T-helper 22 cell (primary cell): ENCODE data around the gene C11orf24.
A peak's percentile ranks its signal among the peaks of the same experiment; 100 is the strongest.
"Not testable (repeated sequence)": the region's sequence is repeated elsewhere in the genome, so short reads cannot be mapped to it uniquely, and the experiment has no call there.

Experiments
- DNase-seq: peaks from one replicate; pipeline ENCODE4 v3.0.0-alpha.2; 2020; ENCODE audit warnings: low read depth

Gene C11orf24

DNA sequence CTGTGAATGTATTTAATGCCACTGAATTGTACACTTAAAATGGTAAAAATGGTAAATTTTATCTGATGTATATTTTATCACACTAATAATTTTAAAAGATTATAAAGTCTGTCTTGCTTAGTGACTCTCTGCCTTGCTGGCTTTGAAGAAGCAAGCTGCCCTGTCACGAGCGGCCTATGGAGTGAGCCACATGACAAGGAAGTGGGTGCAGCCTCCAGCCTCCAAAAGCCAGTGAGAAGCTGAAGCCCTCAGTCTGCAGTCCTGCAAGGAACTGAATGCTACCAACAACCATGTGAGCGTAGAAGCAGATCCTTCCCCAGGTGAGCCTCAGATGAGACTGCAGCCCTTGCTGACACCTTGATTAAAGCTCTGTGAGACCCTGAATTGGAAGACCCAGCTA lies 20.0 kb downstream of the C11orf24 start:
- DNase-seq, result no peak

DNA sequence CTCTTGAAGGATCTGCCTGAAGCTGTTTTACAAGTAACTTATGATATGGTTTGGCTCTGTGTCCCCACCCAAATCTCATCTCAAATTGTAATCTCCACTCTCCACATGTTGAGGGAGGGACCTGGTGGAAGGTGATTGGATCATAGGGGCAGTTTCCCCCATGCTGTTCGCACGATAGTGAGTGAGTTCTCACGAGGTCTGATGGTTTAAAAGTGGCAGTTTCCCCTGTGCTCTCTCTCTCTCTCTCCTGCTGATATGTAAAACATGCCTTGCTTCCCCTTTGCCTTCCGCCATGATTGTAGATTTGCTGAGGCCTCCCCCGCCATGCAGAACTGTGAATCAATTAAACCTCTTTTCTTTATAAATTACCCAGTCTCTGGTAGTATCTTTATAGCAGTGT lies 26.9 kb downstream of the C11orf24 start:
- not testable (repeated sequence) for DNase-seq

DNA sequence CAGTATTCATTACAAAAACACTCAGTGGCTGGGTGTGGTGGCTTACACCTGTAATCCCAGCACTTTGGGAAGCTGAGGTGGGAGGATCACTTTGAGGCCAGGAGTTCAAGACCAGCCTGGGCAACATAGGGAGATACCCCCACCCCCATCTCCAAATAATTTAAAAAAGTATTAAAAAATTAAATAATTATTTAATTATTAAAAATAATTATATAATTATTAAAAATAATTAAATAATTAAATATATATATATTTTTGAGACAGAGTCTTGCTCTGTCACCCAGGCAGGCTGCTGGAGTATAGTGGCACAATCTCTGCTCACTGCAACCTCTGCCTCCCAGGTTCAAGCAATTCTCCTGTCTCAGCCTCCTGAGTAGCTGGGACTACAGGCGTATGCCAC lies 27.9 kb downstream of the C11orf24 start:
- not testable (repeated sequence) for DNase-seq

DNA sequence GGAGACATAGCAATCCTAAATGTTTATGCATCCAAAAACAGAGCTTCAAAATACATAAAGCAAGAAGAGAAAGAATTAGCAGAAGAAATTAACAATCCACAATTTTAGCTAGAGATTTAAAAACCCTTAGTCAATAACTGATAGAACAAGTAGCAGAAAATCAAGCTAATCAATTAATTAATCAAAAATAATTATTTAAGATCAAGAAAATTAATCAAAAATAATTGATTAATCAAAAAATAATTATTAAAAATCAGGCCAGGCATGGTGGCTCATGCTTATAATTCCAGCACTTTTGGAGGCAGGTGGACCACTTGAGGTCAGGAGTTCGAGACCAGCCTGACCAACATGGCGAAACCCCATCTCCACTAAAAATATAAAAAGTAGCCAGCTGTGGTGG lies 29.2 kb downstream of the C11orf24 start:
- DNase-seq, result no peak

DNA sequence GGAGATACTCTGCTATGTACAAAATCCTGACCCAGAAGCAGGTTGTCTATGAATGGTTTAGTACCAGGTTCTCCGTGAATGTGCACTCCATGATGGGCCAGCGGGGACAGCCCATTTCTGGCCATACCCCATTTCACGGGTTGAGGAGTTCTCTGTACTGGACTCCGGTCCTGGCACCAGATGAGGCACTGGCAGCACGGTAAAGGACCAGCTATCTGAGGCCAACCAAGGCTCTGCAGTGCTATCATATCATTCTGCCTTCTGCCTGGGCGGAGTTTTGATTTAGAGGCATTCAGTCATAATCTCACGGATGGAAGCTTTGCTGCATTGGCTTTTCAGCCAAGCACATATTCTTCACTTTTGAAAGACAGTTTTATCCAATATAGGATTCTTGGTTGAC lies 40.2 kb downstream of the C11orf24 start:
- DNase-seq, result no peak

DNA sequence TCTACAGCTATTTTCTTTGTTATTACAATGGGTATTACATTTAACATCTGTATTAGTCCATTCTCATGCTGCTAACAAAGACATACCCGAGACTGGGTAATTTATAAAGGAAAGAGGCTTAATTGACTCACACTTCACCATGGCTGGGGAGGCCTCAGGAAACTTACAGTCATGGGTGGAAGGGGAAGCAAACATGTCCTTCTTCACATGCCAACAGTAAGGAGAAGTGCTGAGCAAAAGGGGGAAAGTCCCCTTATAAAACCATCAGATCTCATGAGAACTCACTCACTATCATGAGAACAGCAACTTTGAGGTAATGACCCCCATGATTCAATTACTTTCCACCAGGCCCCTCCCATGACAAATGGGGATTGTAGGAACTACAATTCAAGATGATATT lies 42.2 kb downstream of the C11orf24 start:
- no peak for DNase-seq

DNA sequence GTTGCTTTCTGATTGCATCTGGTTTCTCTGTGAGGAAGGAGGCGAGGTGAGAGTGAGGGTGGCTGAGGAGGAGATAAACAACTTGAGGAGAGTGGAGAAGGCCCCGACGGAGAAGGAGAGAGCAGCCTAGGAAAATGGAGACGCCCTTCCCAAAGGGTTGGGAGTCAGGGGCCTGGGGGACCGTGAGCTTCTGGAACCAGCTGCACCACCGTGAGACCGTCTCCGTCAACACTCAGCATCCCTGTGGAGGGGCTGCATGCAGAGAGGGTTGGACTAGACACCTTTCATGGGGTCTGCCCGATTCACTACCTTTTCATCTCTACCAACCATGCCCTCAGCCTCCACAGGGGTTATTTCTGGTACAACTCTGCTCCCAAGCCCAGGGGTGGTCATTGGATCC lies 45.4 kb downstream of the C11orf24 start:
- DNase-seq, result no peak

DNA sequence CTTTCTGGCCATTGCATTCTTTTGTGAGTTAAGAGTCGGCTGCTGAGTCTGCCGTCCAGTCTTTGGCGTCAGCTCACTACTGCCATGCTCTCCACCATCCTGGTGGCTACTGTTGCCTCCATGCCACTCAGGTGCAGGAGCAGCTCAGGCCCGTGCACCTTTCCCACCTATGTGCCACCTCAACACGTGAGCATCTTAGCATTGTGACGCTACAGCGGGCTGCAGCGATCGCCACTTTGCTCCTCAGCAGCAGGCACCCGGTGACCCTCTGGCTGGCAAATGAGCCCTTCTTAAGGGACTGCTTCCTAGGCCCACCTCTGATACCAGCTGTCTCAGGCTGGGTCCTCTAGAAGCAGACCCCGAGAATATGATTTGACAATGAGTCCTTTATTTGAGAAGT lies 47.2 kb downstream of the C11orf24 start:
- DNase-seq, result no peak

DNA sequence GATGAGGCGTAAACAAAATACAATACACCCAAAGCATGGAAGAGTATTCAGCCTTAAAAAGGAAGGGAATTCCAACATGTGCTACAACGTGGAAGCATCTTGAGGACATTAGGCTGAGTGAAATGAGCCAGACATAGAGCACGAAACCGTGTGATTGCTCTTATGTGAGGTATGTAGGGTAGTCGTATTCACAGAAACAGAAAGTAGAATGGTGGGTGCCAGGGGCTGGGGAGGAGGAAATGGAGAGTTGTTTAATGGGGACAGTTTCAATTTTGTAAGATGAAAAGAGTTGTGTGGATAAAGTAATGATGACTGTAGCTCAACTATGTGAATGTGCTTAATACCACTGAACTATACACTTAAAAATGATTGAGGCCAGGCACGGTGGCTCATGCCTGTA lies 48.5 kb downstream of the C11orf24 start:
- no peak for DNase-seq

DNA sequence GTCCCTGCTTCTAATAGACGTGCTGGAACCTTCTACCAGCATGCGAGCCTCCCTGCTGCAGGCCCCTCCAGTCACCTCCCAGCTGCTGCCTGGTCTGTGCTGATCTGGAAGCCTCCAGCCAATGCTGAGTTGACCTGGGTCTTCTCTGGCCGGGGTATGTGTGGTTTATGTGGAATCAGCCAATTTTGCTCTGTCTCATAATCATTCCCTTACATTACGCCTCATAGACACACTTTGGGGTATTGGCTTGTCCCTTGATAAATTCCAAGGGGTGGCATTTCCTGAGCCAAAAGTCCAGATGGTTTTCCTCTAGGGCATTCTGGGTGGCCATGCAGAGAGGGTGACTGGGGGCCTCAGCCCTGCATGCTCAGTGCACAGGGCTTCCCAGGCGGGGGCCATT lies 50.4 kb downstream of the C11orf24 start:
- DNase-seq, result no peak

DNA sequence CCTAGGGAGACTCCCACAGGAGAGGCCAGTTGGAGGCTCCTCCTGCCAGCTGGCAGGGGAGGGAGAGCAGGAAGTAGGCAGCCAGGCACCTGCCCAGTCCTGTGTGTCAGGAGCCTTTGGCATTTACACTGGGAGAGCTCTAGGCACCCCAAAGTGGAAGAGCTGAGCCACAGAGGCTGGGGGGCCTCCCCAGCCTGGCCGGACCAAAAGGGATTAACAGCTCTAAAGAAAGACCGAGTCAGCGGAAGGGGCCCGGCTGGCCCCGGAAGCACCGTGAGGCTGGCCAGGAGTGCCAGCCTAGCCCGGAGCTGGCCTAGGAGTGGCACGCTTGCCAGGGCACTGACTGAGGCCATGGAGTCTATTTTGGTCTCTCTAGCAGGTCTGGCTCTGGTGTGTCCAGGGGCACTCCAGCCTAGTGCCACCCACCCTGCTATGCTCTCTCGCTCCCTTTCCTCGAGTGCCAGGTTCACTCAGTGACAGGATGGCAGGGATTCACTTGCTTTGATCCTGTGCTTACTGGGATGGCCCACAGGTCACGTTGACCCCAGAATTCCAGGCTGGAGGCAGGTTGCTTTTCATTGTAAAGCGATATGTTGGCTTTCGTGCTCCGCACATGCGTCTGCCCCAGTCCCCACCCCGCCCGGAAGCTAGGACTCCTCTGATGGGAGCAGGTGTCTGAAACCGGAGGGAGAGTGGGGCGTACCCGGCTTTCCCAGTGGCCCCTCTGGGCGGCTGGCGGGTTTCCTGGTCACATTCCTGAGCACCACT lies 55.4 kb downstream of the C11orf24 start:
- no peak for DNase-seq

DNA sequence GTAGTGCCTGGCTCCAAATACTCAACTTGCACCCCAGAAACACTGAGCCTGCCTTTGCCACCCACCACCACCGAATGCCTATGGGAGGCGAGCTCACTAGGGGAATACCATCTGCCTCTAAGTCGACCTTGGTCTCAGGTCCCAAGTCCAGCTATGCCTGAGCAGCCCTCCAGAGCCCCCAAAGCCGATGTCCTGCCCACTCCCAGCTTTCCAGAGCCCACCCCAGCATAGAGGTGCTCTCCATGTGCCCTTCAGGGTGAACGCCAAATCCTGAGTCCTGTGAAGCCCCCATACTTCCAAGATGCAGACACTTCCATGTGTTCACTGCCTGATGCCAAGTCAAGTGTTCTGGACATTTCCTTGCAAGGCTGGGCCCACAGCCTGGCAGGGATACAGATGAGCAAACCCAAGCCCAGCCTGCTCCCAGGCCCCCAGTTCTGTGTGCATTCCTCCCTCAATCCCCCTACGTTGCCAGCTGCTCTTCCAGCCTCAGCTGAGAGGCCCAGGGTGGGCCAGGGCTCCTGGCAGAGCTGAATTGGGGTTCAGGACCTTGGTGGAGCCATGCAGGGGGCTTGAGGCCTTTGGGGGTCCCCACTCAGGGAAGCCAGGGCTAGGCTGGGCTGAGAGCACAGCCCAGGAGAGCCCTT lies 56.1 kb downstream of the C11orf24 start:
- DNase-seq, result no peak

DNA sequence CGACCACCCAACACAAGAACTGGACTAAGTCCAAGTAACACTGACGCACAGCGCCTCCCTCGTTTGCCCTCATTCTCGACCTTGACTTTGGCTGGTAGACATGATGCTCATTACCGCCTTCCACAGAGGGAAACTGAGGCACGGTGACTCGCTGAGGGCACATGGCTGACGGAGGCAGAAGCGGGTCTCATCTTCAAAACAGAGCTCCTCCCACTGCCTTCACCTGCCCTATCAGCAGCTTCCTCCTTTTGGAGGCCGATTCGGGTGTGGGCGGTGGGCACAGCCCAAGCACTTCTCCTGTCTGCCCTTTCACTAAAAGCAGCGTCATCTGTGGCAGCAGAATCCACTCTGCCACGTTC lies 56.7 kb downstream of the C11orf24 start:
- DNase-seq, result no peak

DNA sequence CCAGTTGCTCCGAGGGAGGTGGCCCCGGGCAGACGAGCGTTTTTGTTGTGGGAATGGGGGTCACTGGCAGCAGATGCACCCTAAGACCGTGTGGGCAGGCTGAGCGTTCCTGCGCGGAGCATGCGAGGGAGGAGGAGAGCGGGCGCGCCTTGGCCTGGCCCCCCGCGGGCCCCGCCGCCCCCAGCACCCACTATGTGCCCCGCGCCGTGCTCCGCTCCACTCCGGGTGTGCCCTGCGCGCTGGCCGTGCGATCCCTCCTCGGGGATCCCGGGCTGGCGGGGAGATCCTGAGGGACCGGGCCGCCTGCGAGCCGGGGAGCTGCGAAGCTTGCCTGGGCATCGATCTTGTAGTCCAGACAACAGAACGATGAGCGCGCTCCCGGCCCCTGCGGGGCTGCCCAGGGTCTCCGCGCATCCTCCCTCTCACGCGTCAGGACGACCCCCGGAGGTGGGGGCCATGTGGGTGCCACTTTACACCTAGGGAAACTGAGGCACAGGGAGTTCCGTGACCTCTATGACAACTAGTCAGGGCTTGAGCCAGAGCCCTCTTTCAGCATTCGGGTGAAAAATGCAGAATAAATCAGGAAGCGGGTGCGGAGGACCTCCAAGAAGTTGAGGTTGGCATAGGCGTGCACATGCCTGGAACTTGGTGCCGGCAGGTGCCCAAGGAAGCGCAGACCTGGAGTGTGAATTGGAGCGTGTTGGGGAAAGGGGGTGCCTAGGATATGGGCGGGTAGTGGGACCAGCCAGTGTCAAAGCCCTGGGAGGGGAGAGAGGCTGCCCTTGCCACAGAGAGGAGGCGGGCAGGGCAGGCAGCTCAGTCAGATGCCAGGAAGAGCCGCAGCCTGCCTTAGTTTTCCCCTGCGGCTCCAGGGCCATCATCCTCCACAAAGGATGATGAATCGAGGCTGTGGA lies 57.3 kb downstream of the C11orf24 start:
- DNase-seq, result no peak

DNA sequence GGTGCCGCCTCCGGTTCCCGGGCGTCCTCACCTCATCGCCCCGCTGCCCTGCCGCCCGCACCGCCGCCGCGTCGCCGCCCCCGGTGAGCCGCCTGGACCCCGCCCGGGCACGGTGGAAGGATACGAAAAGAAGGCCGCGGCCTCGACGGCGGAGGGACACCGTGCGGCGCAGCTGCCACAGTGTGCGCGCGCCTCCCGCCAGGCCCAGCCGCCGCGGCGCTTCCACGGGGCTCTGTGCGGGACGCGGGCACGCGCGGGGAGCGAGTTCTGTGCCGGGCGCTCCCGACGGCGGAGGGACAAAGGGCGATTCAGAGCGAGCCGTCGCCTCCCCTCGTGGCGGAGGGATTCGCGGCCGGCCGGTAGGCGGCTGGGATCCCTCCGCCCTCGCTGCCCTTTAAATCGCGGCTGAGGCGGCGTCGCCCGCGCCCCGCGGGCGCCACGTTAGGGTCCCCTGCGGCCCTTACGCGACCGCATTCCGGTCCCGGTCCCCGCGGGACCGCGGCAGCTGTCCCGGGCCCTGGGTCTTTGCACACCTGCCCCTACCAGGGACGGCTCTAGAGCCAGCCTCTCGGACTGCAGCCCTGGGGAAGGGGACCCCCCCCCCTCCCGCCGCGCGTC lies 58.1 kb downstream of the C11orf24 start:
- peak; percentile 73 for DNase-seq

DNA sequence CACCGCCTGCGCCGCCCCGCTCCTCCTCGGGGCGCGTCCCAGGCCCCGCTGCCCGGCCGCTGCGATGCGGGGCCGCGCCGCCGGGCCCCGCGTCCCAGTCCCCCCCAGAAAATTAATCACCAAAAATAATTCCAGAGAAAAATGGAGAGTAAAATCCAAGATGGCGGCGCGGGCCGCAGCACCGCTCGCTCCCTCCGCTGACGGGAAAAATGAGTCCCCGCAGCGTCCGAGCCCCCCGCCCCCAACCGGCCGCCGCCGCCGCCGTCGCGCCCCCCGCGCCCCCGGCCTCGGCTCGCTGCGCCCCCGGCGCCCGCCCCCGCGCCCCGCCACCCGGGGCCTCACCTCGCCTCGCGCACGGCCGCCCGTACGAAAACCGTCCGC lies 58.6 kb downstream of the C11orf24 start, which contains the start of gene KMT5B:
Gene KMT5B (minus strand): TSS at position 162 of the 381 bp plus-strand sequence. CDS start 23,220 bp downstream, outside the sequence.
- DNase-seq, result no peak

DNA sequence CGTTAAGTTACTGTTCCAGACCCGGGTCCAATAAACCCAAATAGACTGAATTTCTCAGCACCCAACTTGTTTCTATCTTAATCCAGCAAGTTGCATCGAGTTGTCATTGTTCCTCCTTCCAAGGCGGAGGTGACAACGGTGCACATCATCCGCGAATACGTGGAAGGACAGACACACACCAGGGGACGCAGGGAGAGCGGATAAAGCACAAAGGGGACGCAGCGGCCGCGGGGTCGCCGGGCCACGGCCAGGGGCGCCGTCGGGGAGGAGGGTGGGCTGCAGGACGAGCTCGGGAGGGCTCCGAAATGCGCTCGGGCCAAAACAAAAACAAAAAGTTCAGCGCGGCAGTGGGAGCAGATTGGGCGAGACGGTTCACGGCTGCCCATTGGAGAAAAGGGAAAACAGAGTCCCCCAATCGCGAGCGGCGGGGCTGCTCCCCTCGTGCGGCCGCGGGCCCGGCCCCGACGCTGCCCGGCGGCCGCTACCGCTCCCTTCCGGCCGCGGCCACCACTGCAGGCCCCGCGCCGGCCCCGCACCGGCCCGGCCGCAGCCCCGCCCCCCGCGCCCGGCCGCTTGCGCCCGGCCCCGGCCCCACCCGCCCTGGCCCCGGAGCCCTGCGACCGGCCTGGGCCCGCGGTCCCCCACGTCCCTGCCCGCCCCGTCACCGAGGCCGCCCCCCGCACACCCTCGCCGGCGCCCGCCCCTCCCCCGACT lies 59.2 kb downstream of the C11orf24 start:
- DNase-seq, result peak; percentile 50

DNA sequence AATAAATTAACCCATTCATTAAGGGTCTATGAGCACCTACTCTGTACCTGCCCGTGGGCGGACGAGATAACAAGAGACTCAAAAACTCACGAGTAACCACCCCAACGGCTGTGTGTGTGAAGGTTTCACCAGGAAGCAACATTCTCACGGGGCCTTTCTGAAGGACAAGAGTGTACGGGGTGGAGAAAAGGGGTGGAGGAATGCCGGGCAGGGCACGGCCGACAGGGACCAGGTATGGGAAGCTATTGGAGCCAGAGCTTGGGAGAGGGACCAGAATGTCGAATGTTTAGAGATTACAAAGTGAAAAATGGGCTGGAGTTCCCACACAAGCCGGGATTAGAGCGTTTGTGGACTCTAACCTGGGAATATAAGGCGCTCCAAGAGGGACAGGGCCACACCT lies 60.2 kb downstream of the C11orf24 start:
- no peak for DNase-seq
